Islet precursor cell (in vitro differentiated cells): ENCODE measurements around the gene SLC6A16.
"Not testable (repeated sequence)": the region's sequence is repeated elsewhere in the genome, so short reads cannot be mapped to it uniquely, and the experiment has no call there.

ENCODE experiments used
- DNase-seq: peaks from one replicate; pipeline ENCODE4 v3.0.0-alpha.2; 2018

Gene SLC6A16

GRCh38 chr19:49324801-49325576, at the start of gene SLC6A16:
TSS of gene SLC6A16 (minus strand) at chr19:49325191. CDS start at chr19:49311347, 13,844 bp downstream.
- DNase-seq = peak; percentile 37

- DNase-seq = not testable (repeated sequence)
Observed at GRCh38 chr19:49373174-49373573, 48.2 kb upstream of the SLC6A16 start.

- DNase-seq = no peak
Observed at GRCh38 chr19:49371184-49371583, 46.2 kb upstream of the SLC6A16 start.

GRCh38 chr19:49368711-49369358, 43.8 kb upstream of the SLC6A16 start:
- DNase-seq = no peak

GRCh38 chr19:49366110-49366509, 41.1 kb upstream of the SLC6A16 start:
- DNase-seq = no peak

- no peak for DNase-seq
Observed at GRCh38 chr19:49364083-49364737, 39.2 kb upstream of the SLC6A16 start.

- peak; percentile 100 for DNase-seq
Observed at GRCh38 chr19:49363268-49364082, 38.5 kb upstream of the SLC6A16 start, which contains the start of gene DKKL1. TSS of gene DKKL1 (plus strand) at chr19:49363877. CDS start at chr19:49363999, 122 bp downstream.

- DNase-seq = peak; percentile 78
Observed at GRCh38 chr19:49362929-49363267, 37.9 kb upstream of the SLC6A16 start.

- peak; percentile 88 for DNase-seq
Observed at GRCh38 chr19:49362048-49362928, 37.3 kb upstream of the SLC6A16 start, which contains the start of gene TEAD2. TSS of gene TEAD2 (minus strand) at chr19:49362416. CDS start at chr19:49360075, 2,341 bp downstream.

GRCh38 chr19:49361438-49362047, 36.6 kb upstream of the SLC6A16 start:
- peak; percentile 88 for DNase-seq

- no peak for DNase-seq
Observed at GRCh38 chr19:49359851-49360820, 35.1 kb upstream of the SLC6A16 start.

GRCh38 chr19:49357186-49357585, 32.2 kb upstream of the SLC6A16 start:
- no peak for DNase-seq

- DNase-seq = no peak
Observed at GRCh38 chr19:49356382-49356781, 31.4 kb upstream of the SLC6A16 start.

- DNase-seq = no peak
Observed at GRCh38 chr19:49355909-49356353, 30.9 kb upstream of the SLC6A16 start.

GRCh38 chr19:49349567-49349966, 24.6 kb upstream of the SLC6A16 start:
- no peak for DNase-seq

GRCh38 chr19:49348305-49349189, 23.6 kb upstream of the SLC6A16 start:
- DNase-seq = no peak

GRCh38 chr19:49347835-49348234, 22.8 kb upstream of the SLC6A16 start:
- DNase-seq = peak; percentile 71

- no peak for DNase-seq
Observed at GRCh38 chr19:49347191-49347590, 22.2 kb upstream of the SLC6A16 start.
